ELR (cell line): ENCODE data around the gene CACNB3.

ENCODE experiments used
- DNase-seq: peaks from one replicate; pipeline ENCODE4 v3.0.0-alpha.2; 2015; ENCODE audit warnings: low read depth

Gene CACNB3

DNA sequence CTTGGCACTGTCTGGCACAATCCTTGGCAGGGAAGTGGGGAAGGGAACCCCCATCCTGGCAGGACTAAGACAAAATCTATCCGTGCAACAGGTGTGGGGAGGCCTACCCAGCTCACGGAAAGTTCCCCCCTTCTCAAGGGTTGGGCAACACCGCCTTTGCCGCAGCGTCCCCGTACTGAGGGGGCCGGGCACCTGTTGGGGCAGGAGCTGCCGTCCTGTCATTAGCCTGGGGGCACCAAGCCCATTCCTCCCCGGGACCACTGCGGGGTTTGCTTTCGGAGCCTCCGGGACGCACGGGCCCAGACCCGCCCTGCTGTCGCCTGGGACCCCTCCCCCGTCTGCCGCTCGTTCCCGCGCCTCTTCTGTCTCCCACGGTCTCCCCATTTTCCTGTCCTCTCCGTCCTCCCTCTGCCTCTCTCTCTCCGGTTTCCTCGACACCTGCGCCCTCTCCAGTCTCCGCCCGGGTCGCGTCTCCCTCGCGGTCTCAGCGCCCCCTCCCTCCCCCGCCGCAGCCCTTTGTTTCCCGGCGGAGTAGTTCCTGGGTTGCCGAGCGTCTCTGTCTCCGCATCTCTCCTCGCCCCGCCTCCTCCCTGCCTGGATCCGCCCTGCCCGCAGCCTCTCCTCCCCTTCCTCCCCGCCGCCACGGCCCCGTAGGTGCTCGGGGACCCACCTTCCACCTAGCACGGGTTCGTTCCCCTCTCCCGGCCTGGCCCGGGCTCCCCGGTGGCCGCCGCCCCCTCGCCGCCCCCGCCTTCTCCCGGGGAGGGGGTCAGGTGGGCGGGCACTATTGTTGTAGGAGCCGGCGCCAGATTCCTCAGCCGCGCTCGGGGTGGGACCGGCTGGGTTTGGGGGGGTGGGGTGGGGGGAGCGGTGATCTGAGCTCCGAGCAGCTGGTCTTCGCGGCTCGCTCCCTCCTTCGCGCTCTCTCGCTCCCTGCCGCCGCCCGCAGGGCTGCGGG, at the start of gene CACNB3:
CACNB3 (plus strand) TSS at position 624 of the 958 bp plus-strand sequence. CDS start 434 bp downstream, outside the sequence.
- peak; percentile 64 for DNase-seq

DNA sequence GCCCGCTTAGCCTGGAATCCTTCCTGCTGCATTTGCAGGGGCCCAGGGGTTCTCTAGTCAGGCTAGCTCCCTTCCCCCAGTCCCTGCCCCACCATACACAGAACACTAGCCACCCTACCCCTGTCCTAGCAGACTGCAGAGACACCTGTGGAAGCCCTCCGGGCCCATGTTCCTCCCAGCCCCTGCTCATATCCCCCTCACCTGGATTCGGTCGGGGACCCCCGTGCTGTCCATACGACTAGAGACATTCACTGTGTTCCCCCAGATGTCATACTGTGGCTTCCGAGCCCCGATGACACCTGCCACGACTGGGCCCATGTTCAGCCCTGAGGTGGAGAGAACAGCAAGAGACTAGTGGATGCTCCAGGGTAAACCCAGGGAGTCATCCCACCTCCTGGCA, 49.6 kb upstream of the CACNB3 start:
- no peak for DNase-seq

GRCh38 chr12:48770756-48771155, 47.5 kb upstream of the CACNB3 start:
- no peak for DNase-seq

GRCh38 chr12:48771588-48772112, 46.6 kb upstream of the CACNB3 start:
- no peak for DNase-seq

DNA sequence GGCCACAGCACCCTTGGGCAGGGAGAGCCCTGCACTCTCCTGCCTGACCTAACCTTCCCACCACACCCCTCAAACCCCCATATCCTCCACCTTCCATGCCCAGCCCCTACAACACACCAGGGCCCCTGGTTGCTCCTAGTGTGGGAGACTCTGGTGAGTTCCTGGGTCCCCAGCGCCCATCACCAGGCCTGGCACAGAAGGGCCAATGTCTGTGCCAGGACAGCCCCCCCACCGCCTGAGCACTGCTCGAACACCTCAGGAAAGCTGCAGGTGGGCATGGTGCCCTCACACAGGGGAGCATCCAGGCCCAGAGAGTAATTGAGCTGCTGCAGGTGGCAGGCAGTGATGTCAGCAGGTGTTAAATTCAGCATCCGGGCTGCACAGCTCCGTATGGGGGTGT, 44.6 kb upstream of the CACNB3 start:
- no peak for DNase-seq

DNA sequence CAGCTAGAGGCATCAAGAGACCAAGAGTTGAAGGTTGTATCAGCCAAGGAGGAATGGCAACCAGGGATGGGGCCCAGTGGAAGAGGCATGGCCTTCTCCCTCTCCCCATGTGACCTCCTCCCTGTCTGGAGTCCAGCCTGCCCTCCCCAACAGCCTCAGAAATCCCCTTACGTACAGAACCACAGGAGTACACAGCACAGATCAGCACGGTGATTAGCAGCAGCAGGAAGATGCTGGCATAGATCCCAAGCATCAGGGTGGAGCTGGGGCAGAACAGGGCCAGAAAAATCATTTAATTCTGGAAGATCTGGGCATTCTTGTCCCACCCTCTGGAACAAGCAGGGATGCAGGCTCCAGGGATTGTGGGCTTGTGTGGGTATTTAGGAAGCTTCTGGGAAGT, 43.8 kb upstream of the CACNB3 start:
- no peak for DNase-seq

GRCh38 chr12:48775299-48775698, 43.0 kb upstream of the CACNB3 start:
- DNase-seq = no peak

- no peak for DNase-seq
Measured at GRCh38 chr12:48775991-48776649, 42.2 kb upstream of the CACNB3 start.

- DNase-seq = no peak
Measured at GRCh38 chr12:48776956-48777355, 41.3 kb upstream of the CACNB3 start.

GRCh38 chr12:48777501-48778400, 40.5 kb upstream of the CACNB3 start:
- DNase-seq = no peak

- DNase-seq = peak; percentile 39
Measured at GRCh38 chr12:48779869-48780268, 38.4 kb upstream of the CACNB3 start.

DNA sequence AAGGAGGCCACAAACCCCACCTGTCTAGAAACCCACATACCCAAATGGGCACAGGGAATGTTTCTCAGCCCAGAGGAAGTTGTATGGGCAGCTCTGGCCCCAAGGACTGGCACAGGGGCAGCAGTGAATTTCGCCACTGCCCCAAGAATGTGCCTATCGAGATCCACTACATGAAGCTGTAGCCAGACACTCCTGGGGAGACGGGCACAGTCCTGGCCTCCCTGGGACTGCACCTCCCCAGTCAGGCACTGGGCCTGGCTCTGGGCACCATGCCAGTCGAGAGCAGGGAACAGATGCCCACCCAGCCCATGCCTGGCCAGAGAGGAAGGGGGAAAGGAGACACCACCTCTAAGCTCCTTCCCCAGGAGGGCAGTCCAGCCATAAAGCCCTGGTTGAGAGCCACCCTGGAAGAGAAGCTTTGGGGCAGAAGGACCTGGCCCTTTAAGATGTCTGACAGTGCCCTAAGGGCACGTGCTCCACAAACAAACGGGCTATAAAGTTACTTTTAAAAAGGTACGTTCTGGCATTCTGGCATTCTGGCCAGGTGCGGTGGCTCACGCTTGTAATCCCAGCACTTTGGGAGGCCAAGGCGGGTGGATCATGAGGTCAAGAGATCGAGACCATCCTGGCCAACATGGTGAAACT, 37.8 kb upstream of the CACNB3 start:
- no peak for DNase-seq

DNA sequence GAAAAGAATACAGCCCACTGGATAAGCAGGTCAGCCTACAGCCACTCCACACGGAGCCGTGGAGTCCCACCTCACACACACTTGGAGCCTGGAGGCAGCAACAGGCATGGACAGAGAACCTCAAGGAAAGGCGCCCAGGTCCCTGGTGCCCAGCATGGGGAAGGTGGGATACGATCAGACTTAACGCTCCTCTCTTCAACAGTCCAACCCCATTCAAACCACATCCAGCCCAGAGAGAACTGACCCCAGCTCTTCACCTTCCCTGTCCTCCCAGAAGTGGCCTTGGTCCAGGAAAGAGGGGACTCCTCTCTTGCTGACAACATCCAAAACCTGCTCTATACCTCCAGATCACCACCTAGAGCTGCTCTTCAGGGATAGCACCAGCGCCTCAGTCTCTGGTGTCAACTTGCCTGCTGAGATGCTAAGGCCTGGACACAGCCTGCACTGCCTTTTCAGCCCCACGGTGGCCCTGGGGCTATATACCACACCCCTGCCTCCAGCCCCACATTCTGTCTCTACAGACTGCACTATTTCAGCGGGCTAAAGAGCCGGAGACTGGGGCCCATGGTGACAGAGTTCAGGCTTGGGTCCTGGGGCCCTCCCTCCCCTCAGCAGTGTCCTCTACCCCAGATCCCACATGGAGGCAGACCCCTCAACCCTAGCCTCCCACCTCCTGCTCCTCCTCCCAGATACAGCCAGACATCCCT, 36.4 kb upstream of the CACNB3 start:
- DNase-seq = no peak

DNA sequence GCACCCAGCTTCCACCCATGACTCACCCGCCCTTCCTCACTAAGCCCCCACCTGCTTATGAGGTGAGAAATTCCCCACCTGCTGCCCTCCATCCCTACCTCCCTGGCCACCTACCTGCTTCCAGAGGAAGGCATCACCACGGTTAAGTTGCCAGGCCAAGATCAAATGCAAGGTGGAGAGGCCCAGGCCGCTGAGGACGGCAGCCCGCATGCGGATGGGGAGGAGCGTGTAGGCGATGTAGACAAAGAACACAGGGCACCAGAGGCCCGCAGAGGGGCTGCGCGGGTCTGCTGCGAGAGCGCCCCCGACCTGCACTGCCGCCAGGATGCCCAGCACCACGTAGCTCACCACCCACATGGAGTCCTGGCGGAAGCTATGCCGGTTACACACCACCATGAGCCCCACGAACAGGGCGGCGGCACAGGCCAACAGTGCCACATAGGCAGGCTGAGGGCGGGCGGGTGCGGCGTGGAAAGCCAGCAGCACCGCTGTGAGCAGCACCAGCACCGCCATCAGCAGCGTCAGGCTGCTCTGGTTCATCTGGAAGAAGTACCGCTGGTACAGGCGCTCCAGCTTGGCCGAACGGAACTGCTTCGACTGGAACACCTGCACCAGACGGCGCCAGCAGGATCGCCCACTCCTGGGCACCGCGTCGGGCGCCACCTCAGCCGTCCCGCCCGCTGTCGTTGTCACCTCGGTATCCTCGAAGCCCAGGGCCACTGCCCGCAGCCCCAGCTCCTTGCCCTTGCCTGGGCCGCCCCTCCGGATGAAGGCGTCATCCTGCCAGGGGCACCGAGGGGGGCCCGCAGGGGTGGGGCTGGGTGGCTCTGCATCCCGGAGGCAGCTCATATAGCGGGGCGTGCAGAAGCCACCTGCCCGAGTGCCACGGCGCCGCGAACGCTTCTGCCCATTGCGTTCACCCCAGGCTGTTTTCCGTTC, 35.6 kb upstream of the CACNB3 start:
- no peak for DNase-seq

- no peak for DNase-seq
Measured at GRCh38 chr12:48783432-48783831, 34.9 kb upstream of the CACNB3 start.

- DNase-seq = no peak
Measured at GRCh38 chr12:48786591-48787544, 31.4 kb upstream of the CACNB3 start.

- no peak for DNase-seq
Measured at GRCh38 chr12:48787791-48788523, 30.3 kb upstream of the CACNB3 start.

DNA sequence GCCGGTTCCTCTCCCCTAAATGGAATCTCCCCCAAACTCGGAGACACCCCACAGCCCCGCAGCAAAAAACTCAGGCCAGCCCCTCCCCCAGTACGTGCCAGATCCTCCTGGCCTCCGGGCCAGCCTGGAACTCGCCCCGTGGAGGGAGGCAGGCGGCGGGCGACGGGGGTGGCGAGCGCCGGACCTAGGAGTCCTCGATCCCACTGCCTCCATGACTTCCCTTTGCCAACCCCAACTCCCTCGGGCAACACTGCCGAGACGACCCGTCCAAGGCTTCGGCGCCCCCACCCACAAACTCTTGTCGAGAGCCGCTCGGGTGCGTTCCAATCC, 29.8 kb upstream of the CACNB3 start:
- DNase-seq = peak; percentile 25
